Central memory CD4-positive, alpha-beta T cell (primary cell): ENCODE measurements around the gene ZNF415.
"Not testable (repeated sequence)": the region's sequence is repeated elsewhere in the genome, so short reads cannot be mapped to it uniquely, and the experiment has no call there.

Source experiments
- DNase-seq: peaks from one replicate; pipeline ENCODE4 v3.0.0; 2022

Gene ZNF415

GRCh38 chr19:53102206-53102755, 30.4 kb downstream of the ZNF415 start:
- no peak for DNase-seq

GRCh38 chr19:53101518-53101917, 31.2 kb downstream of the ZNF415 start:
- no peak for DNase-seq

DNA sequence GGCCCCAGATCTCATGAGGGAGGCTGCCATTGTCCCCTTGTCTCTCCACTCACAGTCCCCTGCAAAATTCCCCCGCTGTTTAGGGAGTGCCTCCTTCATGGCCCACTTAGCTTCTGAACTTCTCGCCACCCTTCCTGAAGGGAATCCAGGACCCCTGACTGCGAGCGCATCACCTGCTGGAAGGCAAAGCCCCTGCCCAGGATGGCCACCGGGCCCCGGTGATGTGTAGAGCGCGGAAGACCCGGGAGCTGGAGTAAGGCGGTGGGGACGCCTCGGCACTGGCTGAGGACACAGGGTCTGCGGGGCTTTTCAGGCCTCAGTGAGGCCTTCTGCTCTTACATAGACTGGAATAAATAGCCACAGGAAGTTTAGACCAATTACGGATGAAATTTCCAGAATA, 34.1 kb downstream of the ZNF415 start:
- not testable (repeated sequence) for DNase-seq

GRCh38 chr19:53096982-53097690, 35.6 kb downstream of the ZNF415 start:
- not testable (repeated sequence) for DNase-seq

DNA sequence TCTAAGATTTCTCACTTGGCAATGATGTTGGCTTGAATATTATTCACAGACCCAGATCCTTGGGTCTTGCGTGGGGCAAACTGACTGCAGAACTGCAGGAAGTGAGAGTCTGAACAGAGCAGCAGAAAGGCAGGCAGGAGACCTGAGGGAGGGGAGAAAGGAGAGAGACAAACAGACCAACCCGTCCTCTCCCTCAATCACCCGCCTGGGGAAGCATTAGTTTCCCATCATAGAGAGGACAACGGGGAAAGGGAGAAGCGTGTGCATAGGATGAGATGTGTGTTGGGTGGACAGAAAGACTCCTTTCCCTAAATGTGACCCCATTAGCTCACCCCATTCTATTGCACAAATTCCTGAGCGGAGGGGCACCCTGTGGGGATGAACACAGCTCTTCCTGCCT, 36.1 kb downstream of the ZNF415 start:
- DNase-seq = not testable (repeated sequence)

DNA sequence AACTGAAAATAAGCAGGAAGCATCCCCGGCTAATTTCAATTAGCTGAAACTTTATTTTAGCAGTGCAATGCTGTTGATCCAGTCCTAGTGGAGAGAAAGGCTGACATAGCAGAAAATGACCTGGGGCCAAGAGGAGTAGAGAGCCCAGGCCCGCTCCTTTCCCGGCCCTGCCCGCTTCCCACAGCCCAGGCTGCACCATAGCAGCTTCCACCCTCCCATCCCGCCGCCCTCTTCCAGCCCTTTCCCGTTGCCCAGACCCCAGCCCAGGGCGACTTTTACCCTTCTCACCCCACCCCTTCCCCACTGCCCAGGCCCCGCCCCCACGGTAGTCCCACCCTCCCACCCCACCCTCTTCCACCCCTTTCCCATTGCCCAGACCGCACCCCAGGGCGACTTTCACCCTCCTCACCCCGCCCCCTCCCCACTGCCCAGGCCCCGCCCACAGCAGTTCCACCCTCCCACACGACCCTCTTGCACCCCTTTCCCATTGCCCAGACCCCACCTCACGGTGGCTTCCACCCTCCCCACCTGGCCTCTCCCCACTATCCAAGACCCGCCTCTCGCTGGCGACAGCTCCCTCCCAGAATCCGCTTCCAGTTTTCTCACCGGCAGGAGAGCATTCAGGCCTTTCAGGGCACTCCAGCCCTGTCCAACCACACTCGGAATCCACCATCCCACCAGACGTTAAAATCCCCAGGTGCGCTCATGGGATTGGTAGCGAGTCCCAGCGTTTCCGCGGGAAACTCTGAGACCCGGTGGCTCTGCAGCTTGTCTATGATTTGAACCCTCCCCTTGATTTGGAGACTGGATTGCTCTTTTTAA, 37.7 kb downstream of the ZNF415 start:
- DNase-seq = no peak

DNA sequence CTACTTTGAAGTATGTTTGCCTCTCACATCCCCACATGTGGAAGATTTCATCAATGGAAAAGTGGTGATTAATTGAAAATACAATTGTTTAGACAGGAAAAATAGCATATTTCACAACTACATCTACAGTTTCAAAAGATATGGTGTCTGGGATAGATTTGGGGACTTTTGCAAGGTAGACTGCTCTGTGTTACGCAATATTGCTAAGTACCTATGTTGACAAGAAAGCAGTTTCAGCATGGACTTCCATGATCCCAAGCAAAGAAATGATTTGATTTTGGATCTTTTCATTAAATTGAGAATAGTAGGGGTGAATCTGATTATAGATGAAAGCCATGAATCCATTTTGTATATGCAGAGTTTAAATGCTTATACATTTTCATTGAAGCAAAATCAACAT, 40.0 kb downstream of the ZNF415 start:
- DNase-seq = no peak

DNA sequence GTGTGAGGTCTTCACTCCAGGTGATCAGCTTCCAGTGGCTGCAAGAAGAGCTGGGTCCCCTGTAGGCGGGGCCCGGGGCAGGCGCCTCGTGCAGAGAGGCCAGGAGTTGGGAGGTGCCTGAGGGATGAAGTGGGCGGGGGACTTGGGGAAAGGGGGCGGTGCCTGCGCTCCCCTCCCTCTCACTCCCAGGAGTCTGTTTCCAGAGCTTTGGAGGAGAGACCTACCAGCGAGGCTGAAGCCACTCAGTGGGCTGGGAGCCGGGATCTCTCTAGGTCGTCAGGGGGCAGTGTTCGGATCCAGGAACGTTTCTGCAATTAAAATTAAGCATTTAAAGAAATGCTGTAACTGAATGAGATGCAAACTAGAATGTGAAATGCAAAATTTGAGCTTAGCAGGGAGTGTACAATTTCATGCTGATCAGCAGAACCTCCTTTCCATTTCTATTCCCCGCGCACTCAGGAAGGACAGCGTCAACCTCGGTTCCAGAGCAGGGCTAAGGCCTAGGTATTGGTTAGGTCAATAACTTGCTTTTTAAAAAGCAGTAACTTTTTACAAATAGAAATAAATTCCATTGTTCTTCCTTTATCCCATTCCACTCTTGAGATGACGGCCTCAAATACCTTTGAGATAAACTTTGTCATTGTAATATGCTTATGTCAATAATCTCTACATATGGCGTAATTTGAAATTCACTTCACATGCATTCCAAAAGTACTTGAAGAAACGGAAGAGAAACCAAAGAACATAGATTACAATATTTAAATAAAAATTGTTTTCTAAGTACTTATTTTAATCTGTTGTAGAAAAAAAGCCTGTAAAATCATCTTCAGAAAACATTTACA, 41.1 kb downstream of the ZNF415 start:
- no peak for DNase-seq

GRCh38 chr19:53088091-53088490, 44.6 kb downstream of the ZNF415 start:
- DNase-seq = no peak

DNA sequence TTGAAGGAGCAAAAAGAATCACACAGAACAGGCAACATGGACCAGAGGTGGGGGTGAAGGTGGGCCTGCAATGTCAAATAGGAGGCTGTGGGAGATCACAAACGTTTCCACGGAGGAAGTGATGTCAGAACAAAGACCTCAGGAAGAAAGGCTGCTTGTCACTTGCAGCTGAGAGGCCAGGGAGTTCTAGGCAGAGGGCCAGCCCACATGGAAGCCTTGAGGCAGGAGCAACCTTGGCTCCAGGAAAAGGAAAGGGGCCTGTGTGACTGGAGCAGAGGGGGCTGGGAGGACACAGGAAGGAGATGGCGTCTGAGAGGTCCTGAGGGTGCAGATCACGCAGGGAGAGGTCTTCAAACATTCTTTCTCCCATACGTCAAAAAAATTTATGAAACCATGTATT, 45.8 kb downstream of the ZNF415 start:
- no peak for DNase-seq

DNA sequence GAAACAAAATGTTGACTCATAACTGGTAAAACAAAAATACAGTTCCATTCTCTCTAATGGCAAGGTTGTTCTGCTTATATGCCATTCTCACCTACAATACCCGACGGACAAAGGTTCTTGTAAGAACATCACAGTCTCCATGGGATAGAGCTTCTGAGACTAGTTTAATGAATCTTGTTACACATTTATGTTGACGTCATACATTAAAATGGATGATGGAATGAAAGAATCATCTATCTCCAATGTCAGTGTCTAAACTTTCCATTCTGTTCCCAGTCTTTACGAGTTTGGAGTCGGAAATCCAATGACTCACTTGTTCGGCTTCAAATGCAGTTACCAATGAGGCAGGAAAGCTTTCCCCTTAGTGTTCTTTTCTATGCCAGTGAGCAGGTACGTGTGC, 47.2 kb downstream of the ZNF415 start:
- DNase-seq = no peak

DNA sequence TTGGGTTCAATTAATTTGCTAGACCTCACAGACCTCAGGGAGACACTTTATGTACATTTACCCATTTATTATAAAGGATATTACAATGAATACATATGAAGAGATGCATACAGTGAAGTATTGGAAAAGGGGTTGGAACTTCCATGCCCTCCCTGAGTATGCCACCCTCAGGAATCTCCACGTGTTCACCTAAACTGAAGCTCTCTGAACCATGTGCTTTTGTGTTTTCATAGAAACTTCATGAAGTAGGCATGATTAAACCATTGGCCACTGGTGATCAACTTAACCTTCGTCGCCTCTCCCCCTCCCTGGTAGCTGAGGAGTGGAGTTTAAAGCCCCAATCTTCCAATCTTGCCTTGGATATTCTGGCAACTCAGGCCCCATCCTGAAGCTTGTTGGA, 49.8 kb downstream of the ZNF415 start:
- DNase-seq = no peak

GRCh38 chr19:53079313-53079924, 53.3 kb downstream of the ZNF415 start:
- no peak for DNase-seq

GRCh38 chr19:53078668-53079067, 54.0 kb downstream of the ZNF415 start:
- no peak for DNase-seq

DNA sequence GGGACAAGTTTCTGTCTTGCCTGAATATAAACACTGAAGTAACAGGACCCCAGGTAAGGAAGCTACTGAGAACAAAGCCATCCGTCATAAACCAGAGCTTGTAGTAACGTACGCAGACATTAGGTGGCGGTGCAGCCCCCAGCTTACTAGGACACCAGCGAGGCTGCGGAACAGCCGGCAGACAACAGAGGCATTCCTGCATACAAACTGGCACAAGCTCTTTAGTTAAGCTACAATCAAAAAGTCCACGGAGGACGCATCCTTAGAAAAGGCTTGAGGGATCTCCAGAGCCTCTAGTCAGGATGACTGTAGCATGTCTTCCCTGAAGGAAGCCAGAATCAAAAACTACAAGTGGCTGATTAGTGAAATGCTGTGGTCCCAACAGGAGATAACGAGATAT, 55.7 kb downstream of the ZNF415 start:
- DNase-seq = no peak

GRCh38 chr19:53068834-53069233, 63.9 kb downstream of the ZNF415 start:
- no peak for DNase-seq

DNA sequence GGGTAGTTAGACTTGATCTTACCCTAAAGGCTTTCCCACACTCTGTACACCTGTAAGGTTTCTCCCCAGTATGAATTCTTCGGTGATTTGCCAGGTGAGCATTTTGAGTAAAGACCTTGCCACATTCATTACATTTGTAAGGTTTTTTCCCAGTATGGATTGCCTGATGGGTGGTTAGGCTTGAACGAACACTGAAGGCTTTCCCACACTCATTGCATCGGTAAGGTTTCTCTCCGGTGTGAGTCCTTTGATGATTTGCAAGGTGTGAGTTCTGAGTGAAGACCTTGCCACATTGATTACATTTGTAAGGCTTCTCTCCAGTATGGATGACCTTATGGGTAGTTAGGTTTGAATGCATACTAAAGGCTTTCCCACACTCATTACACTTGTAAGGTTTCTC, 64.5 kb downstream of the ZNF415 start:
- DNase-seq = no peak

DNA sequence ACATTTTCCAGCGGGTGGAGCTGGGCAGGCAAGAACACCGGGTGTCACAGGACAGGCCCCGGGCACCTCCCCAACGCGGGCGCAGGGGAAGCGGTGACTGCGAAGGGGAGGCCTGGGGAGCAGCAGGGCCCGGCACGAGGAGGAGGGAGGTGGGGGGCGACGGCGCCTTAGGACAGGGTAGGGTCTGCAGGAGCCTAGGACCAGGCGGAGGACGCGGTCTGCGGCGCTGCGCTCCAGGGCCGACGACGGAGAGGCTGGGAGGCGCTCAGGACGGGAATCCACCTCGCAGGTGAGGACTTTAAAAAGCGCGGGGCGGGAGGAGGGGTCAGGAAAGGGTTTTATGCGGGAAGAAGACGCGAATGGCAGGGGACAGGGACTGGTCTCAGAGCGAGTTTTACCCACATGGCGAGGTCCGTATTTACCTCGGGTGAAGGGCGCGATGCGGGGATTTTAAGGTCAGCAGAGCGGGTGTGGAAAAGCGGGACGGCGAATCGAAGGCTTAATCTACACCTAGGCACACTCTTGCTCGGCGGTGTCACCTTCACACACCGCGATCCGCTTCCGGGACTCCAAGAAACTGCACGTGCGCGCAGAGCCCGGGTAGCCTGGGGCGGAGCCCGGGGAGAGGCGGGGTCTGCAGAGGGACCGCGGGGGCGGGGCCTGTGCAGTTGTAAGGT, 74.7 kb downstream of the ZNF415 start:
- DNase-seq = no peak
